Right lobe of liver (tissue), 6 donors: ENCODE data around the gene SOCS7. TPM values are rescaled to one million over a fixed set of nuclear protein-coding genes. Genes with fewer than 3 reads are reported as not detected.
A peak's percentile ranks its signal among the peaks of the same experiment; 100 is the strongest.

ENCODE experiments used
- ATAC-seq, 4 donors: fragments of 200-7000 bp; cut with Tn5 transposase; one replicate each; pipeline ENCODE4 v1.9.1; 2020; ENCODE audit warnings: mild to moderate bottlenecking in 4 of 4, moderate library complexity in 4 of 4
- DNase-seq, 3 donors: peaks; one replicate each; pipeline ENCODE4 v3.0.0-alpha.2; 2020
- H3K27ac ChIP-seq, 3 donors: fragments of 200-600 bp; one replicate each; pipeline ENCODE4 v1.8.0; 2022
- H3K27me3 ChIP-seq, 2 donors: fragments of 200-600 bp; one replicate each; pipeline ENCODE4 v1.8.0; 2022
- H3K36me3 ChIP-seq, 4 donors: fragments of 200-600 bp; sonication (generic) in 1 of 4; one replicate each; pipeline versions ENCODE4 v1.5.1 to v1.8.0; 2017 to 2022; ENCODE audit warnings: control low read depth in 1 of 4
- H3K4me1 ChIP-seq, 4 donors: fragments of 200-600 bp; sonication (generic) in 1 of 4; one replicate each; pipeline versions ENCODE4 v1.5.1 to v1.8.0; 2017 to 2022; ENCODE audit warnings: control low read depth in 1 of 4
- H3K4me3 ChIP-seq, 3 donors: fragments of 200-600 bp; one replicate each; pipeline ENCODE4 v1.8.0; 2022
- H3K9me3 ChIP-seq, 4 donors: fragments of 200-600 bp; sonication (generic) in 1 of 4; one replicate each; pipeline versions ENCODE4 v1.5.1 to v1.8.0; 2017 to 2022; ENCODE audit warnings: control low read depth in 1 of 4
- POLR2A ChIP-seq: fragments of 450-650 bp; IDR thresholded peaks from one replicate; pipeline ENCODE4 v1.6.1; 2017; ENCODE audit warnings: antibody characterized with exemption, mild to moderate bottlenecking
- WGBS: methylation state at CpG from one replicate; pipeline ENCODE4 v1.1.6; 2018; ENCODE audit warnings: low coverage, low lambda C conversion rate; ENCODE audit not compliant: insufficient coverage; ENCODE audit errors: missing lambda C conversion rate; 5-methylcytosine and 5-hydroxymethylcytosine counted together
- intact Hi-C, 2 donors: fragments of 100-400 bp; cut with DNase I; formaldehyde crosslinking; loops; one replicate each; pipeline versions ENCODE4 v1.11.2 to v1.14.1; 2022
- total RNA-seq, 6 experiments: library from RNA; depleted of rRNA in 2 of 6; stranded (reverse); fragments of >200 nt in 2 of 6; fragmentation: NEBNext Ultra II Directional in 3 of 6; extraction: Animal tissue kit (Norgen Biotek cat#: 25700) in 3 of 6; gene quantifications; one replicate each; pipeline versions ENCODE4 v1.1.0 to v1.2.4, GENCODE V29; 2016 to 2023
- TF ChIP-seq, protein P1 (sequence below), 4 donors: fragments of 200-600 bp in 3 of 4; fragments of 450-650 bp in 1 of 4; IDR thresholded peaks; one replicate each; pipeline versions ENCODE4 v1.5.1 to v1.8.0; 2016 to 2022; ENCODE audit warnings: antibody characterized with exemption in 4 of 4, mild to moderate bottlenecking in 2 of 4
- donor health status: DM: no; HTN: yes; CAD: no.
- donor health status: DM: no; HTN: no; CAD: no.
- donor health status: DM: no; HTN: no; CAD: no.
- donor health status: DM: no; HTN: yes; CAD: no.
- donor health status: DM: no; HTN: yes; CAD: no.

SOCS7 gene
- total RNA-seq, 6 experiments from 2014 or later, result 2.2 to 6.0 (median 4.3) TPM

DNA sequence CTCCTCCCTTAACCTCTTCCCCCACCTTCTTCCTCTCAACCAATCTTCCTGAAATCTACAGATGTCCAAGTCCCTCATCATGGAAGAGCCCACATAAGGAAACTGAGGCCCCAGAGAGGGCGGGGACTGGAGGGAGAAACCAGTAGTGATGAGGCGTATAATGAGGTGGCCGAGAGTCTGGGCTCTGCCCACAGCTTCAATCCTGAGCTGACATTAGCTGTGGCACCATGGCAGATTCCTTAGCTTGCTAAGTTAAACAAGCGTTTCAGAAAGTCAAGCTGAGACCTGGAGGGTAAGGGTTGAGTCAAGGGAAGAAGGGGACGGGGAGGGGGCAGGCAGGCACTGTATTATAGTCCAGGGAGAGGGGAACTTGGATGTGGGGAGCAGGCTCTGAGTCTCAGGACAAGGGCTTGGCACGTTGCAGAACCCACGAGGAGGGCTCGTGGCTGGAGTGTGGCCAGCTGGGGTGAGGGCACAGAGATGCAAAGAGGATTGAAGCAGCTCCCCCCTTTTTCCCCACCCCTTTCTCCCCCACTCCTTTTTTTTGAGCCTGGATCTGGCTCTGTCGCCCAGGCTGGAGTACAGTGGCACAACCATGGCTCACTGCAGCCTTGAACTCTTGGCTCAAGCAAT is 89.9 kb downstream of the SOCS7 start:
- no peak for ATAC-seq
- intact Hi-C loops, result no loop called here

DNA sequence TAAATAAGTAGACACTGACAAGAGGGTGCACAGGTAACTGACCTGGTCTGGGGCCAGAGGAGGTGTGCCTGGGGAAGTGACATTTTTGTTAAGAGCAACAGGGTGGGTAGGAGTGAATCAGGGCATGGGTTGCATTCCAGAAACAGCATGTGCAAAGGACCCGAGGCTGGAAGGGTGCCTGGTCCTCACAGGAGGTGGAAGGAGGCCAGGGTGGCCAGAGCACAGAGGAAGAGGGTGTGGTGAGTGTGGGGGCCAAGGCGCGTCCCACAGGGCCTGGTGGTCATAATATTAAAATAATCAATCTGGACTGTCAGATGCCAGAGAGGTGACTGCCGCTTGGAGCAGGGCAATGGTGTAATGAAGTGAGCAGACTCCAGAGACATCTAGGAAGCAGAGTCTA is 90.9 kb downstream of the SOCS7 start:
- no peaks in the 10 kb centered on the region for H3K4me1 ChIP-seq
- no peaks in the 10 kb centered on the region for H3K9me3 ChIP-seq
- TF ChIP-seq, protein P1, sequence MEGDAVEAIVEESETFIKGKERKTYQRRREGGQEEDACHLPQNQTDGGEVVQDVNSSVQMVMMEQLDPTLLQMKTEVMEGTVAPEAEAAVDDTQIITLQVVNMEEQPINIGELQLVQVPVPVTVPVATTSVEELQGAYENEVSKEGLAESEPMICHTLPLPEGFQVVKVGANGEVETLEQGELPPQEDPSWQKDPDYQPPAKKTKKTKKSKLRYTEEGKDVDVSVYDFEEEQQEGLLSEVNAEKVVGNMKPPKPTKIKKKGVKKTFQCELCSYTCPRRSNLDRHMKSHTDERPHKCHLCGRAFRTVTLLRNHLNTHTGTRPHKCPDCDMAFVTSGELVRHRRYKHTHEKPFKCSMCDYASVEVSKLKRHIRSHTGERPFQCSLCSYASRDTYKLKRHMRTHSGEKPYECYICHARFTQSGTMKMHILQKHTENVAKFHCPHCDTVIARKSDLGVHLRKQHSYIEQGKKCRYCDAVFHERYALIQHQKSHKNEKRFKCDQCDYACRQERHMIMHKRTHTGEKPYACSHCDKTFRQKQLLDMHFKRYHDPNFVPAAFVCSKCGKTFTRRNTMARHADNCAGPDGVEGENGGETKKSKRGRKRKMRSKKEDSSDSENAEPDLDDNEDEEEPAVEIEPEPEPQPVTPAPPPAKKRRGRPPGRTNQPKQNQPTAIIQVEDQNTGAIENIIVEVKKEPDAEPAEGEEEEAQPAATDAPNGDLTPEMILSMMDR (IDR thresholded peaks at IDR 0.05), result no peak
- TF ChIP-seq POLR2A, result no peak
- 56% methylated on average over 4 of the region's 4 CpGs for WGBS
- intact Hi-C loops, result no loop called here
- H3K27ac ChIP-seq, result no peak overlapping the region
- ATAC-seq, result no peak
- no peaks in the 10 kb centered on the region for H3K27me3 ChIP-seq
- H3K4me3 ChIP-seq, result no peak overlapping the region
- DNase-seq, result peak in 1 of 3 donors; percentile 27
- no peaks in the 10 kb centered on the region for H3K36me3 ChIP-seq

More for the DNA sequence above, 89.9 kb downstream of the SOCS7 start:
- Histone ChIP-seq H3K9me3 (no peaks in the 10 kb centered on the region), H3K27me3 (no peaks in the 10 kb centered on the region), H3K4me3 (no peak overlapping the region), H3K36me3 (no peaks in the 10 kb centered on the region), H3K4me1 (no peaks in the 10 kb centered on the region), H3K27ac (no peak overlapping the region)
- DNase-seq, result peak in 1 of 3 donors; percentile 41
- TF ChIP-seq, protein P1 (IDR thresholded peaks at IDR 0.05), result no peak
- TF ChIP-seq POLR2A, result no peak
- WGBS, result 61% methylated on average over 8 of the region's 9 CpGs

DNA sequence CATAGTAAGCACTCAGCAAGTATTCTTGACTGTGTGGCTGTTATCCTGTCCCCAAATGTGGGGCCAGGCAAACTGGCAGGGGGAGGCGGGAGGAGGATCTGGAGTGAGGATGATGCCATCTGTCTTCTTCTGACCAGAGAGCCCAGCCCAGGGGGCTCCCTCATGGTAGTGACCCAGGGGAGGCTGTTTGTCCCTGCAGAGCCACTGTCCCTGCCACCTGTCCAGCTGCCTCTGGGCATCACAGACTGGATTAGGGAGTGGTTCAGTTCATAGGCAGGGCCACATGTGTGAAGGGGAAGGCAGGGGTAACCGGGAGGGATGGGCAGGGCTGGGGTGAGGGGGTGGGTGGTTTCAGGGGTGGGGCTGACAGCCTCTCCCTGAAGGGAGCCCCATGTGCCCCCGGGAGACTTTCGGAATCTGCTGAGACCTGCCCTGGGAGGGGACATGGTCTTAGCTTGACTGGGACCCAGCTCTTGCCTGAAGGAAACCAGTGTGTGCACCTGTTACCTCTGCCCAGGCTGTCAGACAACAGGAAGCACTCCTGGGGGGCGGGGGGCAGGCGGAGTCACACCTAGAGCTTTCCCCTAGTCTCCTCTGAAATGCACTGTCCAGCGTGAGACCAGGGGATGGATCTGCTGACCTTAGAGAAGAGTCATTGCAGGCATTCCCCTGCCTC is 91.8 kb downstream of the SOCS7 start:
- H3K4me1 ChIP-seq, result no peaks in the 10 kb centered on the region
- no peaks in the 10 kb centered on the region for H3K27me3 ChIP-seq
- peak in 1 of 3 donors; percentile 29 for DNase-seq
- no peak for TF ChIP-seq POLR2A
- TF ChIP-seq, protein P1 (IDR thresholded peaks at IDR 0.05), result no peak
- 44% methylated on average over 3 of the region's 7 CpGs for WGBS
- H3K4me3 ChIP-seq, result no peak overlapping the region
- no peaks in the 10 kb centered on the region for H3K36me3 ChIP-seq
- intact Hi-C loops, result no loop called here
- no peak overlapping the region for H3K27ac ChIP-seq
- ATAC-seq, result no peak
- H3K9me3 ChIP-seq, result no peaks in the 10 kb centered on the region

DNA sequence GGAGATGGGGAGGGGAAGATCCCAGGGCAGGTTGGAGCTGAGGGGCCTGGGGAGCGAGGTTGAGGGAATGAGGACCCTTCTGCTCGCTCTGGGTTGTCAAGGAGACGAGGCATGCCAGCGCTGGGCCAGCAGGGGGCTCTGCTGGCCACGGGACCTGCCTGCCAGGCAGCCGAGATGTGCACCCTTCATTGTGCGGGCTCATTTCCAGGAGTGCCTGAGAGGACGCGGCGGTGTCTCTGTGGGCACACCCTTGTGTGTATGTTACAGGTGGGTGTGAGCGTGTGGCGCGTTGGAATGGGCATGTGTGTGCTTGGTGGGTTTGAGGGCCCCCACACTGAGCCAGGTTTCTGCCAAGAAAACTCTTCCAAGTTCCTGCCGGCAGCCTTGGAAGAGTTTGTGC is 92.5 kb downstream of the SOCS7 start:
- Histone ChIP-seq H3K9me3 (no peaks in the 10 kb centered on the region), H3K27me3 (no peaks in the 10 kb centered on the region), H3K4me1 (no peaks in the 10 kb centered on the region), H3K4me3 (no peak overlapping the region), H3K36me3 (no peaks in the 10 kb centered on the region), H3K27ac (no peak overlapping the region)
- ATAC-seq, result peak; percentile 85 to 95 (median 91)
- 25% methylated on average over 4 of the region's 14 CpGs for WGBS
- DNase-seq, result peak in 2 of 3 donors; percentile 65 to 75
- intact Hi-C loops, result no loop called here
- no peak for TF ChIP-seq POLR2A
- TF ChIP-seq, protein P1 (IDR thresholded peaks at IDR 0.05), result peak; percentile 62 to 84 (median 74)
